Stimulated activated CD4-positive, alpha-beta T cell treated with anti-CD3 and anti-CD28 coated beads, Interleukin-12 subunit alpha, Interleukin-12 subunit beta, amount 100 ng/mL, for 24 hours (primary cell): ENCODE data around the gene HSFX2.
"Not testable (repeated sequence)": the region's sequence is repeated elsewhere in the genome, so short reads cannot be mapped to it uniquely, and the experiment has no call there.

Experiments used
- DNase-seq, 2 experiments: peaks; one replicate each; pipeline ENCODE4 v3.0.0-alpha.2; 2020; ENCODE audit warnings: low read depth in 2 of 2

The HSFX2 gene, protein sequence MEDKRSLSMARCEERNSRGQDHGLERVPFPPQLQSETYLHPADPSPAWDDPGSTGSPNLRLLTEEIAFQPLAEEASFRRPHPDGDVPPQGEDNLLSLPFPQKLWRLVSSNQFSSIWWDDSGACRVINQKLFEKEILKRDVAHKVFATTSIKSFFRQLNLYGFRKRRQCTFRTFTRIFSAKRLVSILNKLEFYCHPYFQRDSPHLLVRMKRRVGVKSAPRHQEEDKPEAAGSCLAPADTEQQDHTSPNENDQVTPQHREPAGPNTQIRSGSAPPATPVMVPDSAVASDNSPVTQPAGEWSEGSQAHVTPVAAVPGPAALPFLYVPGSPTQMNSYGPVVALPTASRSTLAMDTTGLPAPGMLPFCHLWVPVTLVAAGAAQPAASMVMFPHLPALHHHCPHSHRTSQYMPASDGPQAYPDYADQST

GRCh38 chrX:149595214-149595613, at the start of gene HSFX2:
Gene HSFX2, minus strand, starts transcription at chrX:149595314. Its CDS starts 614 bp downstream, at chrX:149594700.
- not testable (repeated sequence) for DNase-seq

GRCh38 chrX:149643496-149643895, 48.4 kb upstream of the HSFX2 start:
- DNase-seq, result no peak

- no peak for DNase-seq
Observed at GRCh38 chrX:149641835-149642234, 46.7 kb upstream of the HSFX2 start.

GRCh38 chrX:149641432-149641831, 46.3 kb upstream of the HSFX2 start:
- DNase-seq, result no peak

GRCh38 chrX:149639568-149639967, 44.5 kb upstream of the HSFX2 start:
- DNase-seq, result no peak

- DNase-seq, result no peak
Observed at GRCh38 chrX:149638860-149639259, 43.7 kb upstream of the HSFX2 start.

DNA sequence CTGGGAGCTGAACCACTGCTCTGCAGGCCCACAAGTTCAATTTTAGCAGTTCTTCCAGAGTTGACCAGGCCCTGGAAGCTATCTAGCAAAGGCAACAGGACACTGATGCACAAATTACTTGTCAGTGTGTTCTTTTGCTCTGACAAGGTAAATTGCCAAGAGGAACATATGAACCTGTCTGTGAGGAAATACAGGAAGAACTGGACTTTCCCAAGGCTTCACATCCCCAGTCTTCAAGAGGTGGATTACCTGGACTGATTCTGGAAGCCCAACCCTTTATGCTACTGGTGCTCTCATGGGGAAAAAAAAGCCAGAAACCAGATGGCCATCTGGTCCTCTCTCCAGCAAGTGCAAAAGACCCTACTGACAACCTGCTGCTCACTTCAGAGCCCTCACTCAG, 38.4 kb upstream of the HSFX2 start:
- DNase-seq, result no peak

DNA sequence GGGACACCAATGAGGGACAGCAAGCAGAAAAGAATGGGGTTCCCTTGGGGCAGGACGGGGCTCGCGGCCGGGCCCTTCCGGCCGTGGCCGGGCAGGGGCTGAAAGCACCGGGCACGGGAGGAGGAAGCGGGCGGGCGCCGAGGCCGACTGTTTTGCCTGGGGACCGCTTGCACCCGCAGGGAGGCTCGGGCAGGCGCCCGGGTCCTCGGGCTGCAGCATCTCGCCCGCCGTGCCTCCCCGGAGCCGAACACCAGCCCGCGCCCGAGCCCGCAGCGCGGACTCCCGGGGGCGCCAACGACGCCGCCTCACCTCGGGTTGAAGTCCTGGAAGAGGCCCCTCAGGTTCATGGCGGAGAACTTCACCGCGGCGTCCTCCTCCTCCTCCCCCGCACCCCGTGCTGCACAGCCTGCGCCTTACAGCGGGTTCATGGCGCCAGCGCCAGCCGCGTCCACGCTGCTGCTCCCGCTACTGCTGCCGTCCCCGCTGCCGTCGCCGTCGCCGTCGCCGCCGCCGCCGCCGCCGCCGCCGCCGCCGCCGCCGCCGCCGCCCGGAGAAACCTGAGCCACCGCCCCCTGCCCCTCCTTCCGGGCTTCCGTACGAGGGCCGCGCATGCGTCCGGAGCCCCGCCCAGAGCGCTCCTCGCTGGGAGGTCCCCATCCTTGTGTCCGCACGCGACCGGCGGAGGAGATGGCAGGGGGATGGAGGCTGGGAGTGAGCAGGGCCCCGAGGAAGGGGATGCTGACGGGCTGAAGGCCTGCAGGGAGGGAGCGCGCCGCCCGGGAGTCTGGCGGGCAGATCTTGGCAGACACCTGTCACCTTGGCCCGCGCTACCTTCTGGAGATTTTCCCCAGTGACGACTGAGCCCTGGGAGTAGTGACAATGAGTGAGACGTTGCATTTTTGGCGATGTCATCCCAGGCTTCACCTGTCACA, 36.4 kb upstream of the HSFX2 start, which contains the start of gene TMEM185A:
Gene TMEM185A, minus strand, starts transcription at position 559 of the 932 bp plus-strand sequence. Its CDS starts 212 bp downstream, at position 347.
- peak; percentile 49 to 56 for DNase-seq

DNA sequence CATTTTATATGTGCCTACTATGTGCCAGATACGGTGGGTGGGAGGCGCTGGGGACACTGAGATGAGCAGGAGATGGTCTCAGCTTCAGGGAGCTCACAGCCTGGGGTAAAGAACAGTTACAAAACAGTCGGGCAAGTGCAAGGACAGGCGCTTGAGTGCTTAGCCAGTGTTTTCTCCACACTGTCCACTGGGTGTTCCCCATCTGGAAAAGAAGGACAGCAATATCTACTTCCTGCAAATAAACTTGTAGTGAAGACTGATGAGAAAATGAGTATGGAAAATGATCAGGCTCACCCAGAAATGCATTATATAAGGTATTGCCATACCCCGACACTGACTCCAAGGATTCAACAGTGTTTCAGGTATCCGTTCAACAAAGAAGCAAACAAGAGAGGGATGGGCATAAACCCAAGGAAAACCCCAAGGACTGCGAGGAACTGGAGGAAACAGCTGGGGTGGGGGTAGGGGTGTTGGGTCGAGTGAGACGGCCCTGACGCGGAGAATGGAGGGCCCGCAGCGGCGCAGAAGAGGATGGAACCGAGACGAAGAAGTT, 35.6 kb upstream of the HSFX2 start:
- DNase-seq, result no peak

- no peak for DNase-seq
Observed at GRCh38 chrX:149629730-149630387, 34.7 kb upstream of the HSFX2 start.

GRCh38 chrX:149628768-149629167, 33.7 kb upstream of the HSFX2 start:
- no peak for DNase-seq

DNA sequence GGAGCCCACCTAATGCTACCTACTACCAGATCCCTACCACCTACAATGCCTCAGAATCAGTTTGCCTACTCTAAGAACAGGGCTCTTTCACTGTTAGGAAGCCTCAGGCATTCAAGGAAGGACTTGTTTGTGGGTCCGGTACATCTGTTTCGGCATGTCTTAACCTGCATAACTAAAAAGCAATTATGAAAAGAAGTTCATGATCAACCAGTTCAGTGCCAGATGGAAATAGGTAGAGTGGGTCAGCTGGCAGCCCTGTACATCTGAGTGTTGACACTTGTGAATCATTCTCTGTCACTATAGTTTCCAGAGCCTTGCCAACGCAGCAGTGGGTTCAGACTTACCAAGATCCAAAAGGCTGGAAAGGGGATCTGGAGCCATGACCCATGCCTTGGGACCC, 33.2 kb upstream of the HSFX2 start:
- no peak for DNase-seq

GRCh38 chrX:149626829-149627228, 31.7 kb upstream of the HSFX2 start:
- DNase-seq, result not testable (repeated sequence)

- DNase-seq, result not testable (repeated sequence)
Observed at GRCh38 chrX:149619662-149620061, 24.5 kb upstream of the HSFX2 start.

DNA sequence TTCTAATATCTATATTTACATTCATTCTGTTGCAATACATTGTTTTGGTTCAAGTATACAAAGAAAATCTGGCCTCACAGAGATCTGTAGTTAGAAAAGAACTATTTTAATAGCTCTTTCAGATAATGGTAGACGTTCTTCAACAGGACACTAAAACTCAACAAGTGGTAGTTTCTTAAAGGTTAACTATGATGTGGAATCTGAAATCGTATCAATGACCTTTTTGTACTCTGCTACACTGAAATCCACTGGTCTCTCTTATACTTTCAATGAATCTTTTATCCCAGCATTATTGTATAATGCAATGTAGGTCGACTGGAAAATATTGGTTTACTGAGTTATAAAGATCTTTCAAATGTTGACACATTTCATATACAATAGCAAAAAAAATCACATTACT, 23.8 kb upstream of the HSFX2 start:
- no peak for DNase-seq

DNA sequence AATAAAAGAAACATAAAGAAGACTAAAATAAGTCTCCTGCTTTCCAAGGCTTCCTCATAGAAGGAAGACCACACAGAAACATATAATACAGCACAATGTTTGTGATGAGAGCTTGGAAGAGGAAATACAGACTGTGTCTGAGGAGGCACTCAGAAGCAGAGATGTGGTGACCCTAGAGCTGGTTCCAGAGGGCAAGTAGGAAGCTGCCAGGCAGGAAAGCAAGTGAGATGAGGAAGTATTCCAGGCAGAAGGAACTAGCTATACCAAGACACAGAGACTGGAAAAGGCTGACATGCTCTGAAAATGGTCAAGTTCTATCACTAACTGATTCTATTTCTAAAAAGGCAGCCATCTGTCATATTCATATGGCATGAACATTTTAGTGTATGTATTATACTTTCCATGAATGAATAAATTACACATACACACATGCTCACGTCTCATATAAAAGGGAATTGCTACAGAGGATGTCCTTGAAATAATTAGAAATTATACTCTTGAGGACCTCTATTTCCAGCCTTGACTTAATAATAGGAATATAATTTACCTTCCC, 16.6 kb upstream of the HSFX2 start:
- no peak for DNase-seq

DNA sequence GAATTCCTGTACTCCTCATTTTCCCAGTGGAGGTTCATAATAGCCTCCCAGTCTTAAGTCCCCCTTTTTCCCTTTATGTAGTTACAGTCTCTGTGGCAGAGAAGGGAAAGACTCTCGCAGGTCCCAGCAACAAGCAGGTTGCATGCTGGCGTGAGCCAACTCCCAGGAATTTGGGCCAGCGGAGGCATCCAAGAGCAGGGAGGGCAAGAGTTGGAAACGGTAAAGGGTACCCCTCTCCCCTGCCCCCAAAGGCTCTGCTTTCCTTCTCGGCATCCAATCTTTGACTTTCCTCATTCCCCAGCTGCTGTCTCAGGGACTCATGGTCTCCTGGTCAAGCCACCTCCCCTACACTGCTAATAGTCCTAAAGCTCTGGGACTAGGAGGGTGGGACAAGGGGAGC, 15.4 kb upstream of the HSFX2 start:
- no peak for DNase-seq

DNA sequence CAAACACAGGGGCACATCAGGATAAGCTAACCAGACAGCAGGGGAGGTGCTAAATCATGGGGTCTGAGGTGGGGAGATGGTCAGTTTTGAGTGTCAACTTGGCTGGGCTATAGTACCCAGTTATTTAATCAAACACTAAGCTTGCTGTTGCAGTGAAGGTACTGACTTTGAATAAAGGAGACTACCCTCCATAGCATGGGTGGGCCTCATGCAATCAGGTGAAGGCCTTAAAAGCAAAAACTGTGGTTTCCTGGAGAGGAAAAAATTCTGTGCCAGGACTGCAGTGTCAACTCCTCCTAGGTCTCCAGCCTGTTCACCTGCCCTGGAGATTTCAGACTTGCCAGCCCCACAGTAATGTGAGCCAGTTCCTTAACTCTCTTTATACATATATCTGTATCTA, 12.6 kb upstream of the HSFX2 start:
- DNase-seq, result no peak

DNA sequence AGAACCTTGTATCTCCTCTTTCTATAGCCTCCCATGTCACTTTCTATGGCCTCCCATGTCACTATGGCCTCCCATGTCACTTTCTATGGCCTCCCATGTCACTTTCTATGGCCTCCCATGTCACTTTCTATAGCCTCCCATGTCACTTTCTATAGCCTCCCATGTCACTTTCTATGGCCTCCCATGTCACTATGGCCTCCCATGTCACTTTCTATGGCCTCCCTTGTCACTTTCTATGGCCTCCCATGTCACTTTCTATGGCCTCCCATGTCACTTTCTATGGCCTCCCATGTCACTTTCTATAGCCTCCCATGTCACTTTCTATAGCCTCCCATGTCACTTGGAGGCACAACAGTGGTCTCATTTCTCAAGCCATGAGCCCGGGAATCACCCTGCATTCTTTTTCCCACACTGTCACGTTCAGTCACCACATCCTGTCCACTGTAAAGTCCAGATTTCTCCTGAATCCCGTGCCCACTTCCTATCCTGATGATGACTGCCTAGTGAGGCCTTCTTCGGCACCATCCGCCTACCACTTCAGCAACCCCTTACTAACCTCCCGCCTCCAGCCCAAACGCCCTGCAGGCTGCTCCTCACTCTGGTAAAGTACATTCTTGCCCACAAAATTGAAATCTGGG, 10.3 kb upstream of the HSFX2 start:
- not testable (repeated sequence) for DNase-seq

- DNase-seq, result not testable (repeated sequence)
Observed at GRCh38 chrX:149598603-149599002, 3.5 kb upstream of the HSFX2 start.

DNA sequence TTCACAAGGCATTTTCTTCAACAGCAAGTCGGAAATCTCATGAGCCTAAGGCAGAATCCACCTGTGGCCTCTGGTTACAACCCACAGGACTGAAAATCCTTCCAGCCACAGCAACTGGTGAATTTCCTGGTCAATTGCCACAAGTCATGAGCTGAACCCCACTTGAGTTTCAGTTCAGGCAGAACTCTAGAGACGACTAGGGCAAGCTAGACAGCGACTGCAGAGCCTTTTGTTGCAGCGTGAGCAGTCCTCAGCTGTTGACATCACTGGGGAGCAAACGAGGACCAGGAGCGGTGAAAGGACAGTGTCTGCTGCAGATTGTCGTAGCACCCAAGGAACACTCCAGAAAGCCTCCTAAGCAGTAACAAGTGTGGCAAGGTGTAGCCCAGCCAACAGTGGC, 829 bp upstream of the HSFX2 start:
- DNase-seq, result not testable (repeated sequence)
